Suppressor macrophage (primary cell): ENCODE measurements around the gene OTOP3.

Experiments used
- DNase-seq, 4 experiments: peaks; one replicate each; pipeline ENCODE4 v3.0.0-alpha.2; 2020 to 2022

OTOP3 gene

GRCh38 chr17:74987909-74988711, 52.4 kb downstream of the OTOP3 start:
- peak; percentile 67 to 74 (median 72) for DNase-seq

DNA sequence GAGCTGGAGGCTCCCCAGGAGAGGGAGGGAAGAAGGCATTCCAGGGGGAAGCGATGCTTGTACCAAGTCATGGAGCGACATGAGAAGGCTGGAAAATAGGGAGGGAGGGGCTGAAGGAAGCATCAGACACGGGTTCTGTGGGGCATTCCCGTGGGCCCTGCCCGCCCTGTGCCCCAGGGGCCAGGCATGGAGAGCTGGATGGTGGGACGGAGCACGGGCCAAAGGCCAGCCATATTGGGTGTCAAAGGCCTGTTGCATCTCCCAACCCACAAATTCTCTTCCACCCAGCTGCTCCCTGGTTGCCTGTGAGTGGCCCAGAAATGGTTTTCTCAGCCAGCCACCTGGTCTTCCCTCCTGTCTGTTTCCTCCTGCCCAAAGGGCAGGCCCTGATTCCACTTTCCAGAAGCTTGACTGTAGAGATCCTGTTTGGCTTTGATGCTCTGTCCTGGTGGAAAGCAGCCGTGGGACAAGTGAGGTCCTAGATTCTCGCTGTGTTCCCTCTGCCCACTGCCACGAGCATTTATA, 54.9 kb downstream of the OTOP3 start:
- DNase-seq, result no peak

GRCh38 chr17:74992223-74992622, 56.5 kb downstream of the OTOP3 start:
- DNase-seq, result no peak

DNA sequence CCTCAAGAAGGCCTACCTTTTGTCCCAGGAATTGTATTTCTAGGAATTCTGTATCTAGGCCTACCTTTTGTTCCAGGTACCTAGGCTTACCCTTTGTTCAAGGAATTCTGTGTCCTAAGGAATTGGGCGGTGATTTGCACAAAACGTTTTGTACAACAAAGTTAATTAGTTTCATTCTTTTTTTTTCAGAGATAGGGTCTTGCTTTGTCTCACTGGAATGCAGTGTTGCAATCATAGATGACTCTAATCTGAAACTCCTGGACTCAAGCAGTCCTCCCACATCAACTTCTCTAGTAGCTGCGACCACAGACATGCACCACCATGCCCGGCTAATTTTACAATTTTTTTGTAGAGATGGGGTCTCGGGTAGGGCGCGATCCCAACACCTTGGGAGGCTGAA, 58.7 kb downstream of the OTOP3 start:
- no peak for DNase-seq

DNA sequence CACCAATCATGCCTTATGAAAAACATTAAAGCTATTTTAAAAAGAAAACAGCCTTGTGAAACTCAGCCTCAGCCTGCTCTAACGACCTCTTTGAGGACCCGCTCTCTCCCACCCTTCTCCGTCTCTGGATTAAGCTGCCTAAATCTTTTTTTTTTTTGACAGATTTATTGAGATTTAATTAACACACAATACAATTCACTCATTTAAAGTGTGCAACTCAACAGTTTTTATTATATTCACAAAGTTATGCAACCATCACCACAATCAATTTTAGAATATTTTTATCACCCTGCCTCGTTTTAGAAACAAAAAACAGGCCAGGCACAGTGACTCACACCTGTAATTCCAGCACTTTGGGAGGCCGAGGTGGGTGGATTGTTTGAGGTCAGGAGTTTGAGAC, 60.1 kb downstream of the OTOP3 start:
- DNase-seq, result no peak

DNA sequence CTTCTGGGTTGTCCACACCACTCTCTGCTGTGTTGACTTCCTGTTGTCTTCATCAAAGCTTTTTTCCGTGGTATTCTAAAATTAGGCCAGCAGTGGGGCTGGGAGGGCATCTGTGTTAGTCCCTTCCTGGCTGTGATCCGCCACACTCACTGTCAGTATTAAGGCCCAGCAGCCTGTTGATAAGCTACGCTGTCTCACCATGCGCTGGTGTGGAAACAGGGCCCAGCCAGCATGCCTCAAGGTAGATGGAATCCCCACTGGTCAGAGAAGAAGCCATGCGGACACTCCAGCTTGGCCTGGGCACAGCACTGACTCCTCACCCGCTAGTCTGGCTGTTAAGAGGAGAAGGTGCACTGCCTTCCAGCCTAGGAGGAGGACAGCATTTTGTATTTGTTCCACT, 63.1 kb downstream of the OTOP3 start:
- DNase-seq, result no peak

DNA sequence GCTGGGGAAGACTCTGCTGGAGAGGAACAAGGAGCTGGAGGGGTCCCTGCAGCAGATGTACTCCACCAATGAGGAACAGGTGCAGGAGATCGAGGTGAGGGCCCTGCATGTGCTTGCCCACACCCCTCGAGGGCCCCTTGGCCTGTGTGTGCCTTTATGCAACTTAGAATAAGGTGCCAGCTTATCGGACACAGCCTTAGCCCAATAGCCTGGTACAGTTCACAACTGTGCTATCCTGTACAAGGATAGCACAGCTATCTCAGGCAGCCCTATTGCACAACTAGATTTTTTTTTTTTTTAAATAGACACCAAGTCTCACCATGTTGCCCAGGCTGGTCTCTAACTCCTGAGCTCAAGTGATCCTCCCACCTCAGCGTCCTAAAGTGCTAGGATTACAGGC, 63.8 kb downstream of the OTOP3 start:
- DNase-seq, result no peak
